Keratinocyte (primary cell): ENCODE results near the gene STK17A. TPM values are rescaled to one million over a fixed set of nuclear protein-coding genes. Genes with fewer than 3 reads are reported as not detected.

Experiments
- DNase-seq: peaks from one replicate; pipeline ENCODE4 v3.0.0-alpha.2; 2011; ENCODE audit warnings: low read depth, missing footprints, low spot score
- FAIRE-seq: peaks from 2 replicates; lab custom pipeline; 2011; peaks lifted over from hg19 to GRCh38; lab: Jason Lieb, UNC
- H2AFZ ChIP-seq: 2 replicates; pipeline ENCODE4 v1.6.0; 2012; ENCODE audit warnings: low read length, control low read depth, inconsistent platforms; ENCODE audit not compliant: control insufficient read depth
- H3K27ac ChIP-seq: 2 replicates; pipeline ENCODE4 v1.5.1; 2011; ENCODE audit warnings: low read length; ENCODE audit not compliant: control insufficient read depth, insufficient read depth
- H3K27me3 ChIP-seq: 3 replicates; pipeline ENCODE4 v1.6.0; 2011; ENCODE audit warnings: low read length; ENCODE audit not compliant: control insufficient read depth, insufficient read depth; ENCODE audit errors: extremely low read depth
- H3K36me3 ChIP-seq, 2 experiments: 2 replicates in 1 of 2; 3 replicates in 1 of 2; pipeline ENCODE4 v1.5.1; 2011; ENCODE audit warnings: low read length in 2 of 2, mild to moderate bottlenecking in 1 of 2; ENCODE audit not compliant: control insufficient read depth in 2 of 2, insufficient read depth in 2 of 2; ENCODE audit errors: extremely low read depth in 1 of 2
- H3K4me1 ChIP-seq: 3 replicates; pipeline ENCODE4 v1.5.1; 2011; ENCODE audit warnings: low read length; ENCODE audit not compliant: control insufficient read depth, insufficient read depth; ENCODE audit errors: extremely low read depth
- H3K4me2 ChIP-seq: 3 replicates; pipeline ENCODE4 v1.6.0; 2011; ENCODE audit warnings: low read depth, low read length; ENCODE audit not compliant: control insufficient read depth, insufficient read depth; ENCODE audit errors: extremely low read depth
- H3K4me3 ChIP-seq, 3 experiments: fragments of 200-600 bp in 1 of 3; sonication (generic) in 1 of 3; 2 replicates in 2 of 3; 3 replicates in 1 of 3; pipeline ENCODE4 v1.5.1; 2011 to 2016; ENCODE audit warnings: low read length in 3 of 3, mild to moderate bottlenecking in 3 of 3, control low read depth in 2 of 3, inconsistent platforms in 1 of 3, low read depth in 1 of 3, mixed read lengths in 1 of 3, mixed run types in 1 of 3, moderate library complexity in 1 of 3; ENCODE audit not compliant: control insufficient read depth in 2 of 3, insufficient read depth in 2 of 3; ENCODE audit errors: extremely low read depth in 1 of 3
- H3K79me2 ChIP-seq: 2 replicates; pipeline ENCODE4 v1.6.0; 2012; ENCODE audit warnings: low read length; ENCODE audit not compliant: control insufficient read depth, insufficient read depth
- H3K9ac ChIP-seq: 3 replicates; pipeline ENCODE4 v1.6.0; 2011; ENCODE audit warnings: low read length; ENCODE audit not compliant: control insufficient read depth, insufficient read depth; ENCODE audit errors: extremely low read depth
- H3K9me1 ChIP-seq: 3 replicates; pipeline ENCODE4 v1.6.0; 2011; ENCODE audit warnings: low read length; ENCODE audit not compliant: control insufficient read depth, insufficient read depth; ENCODE audit errors: extremely low read depth
- H3K9me3 ChIP-seq: 2 replicates; pipeline ENCODE4 v1.5.1; 2012; ENCODE audit warnings: low read depth, low read length; ENCODE audit not compliant: control insufficient read depth
- H4K20me1 ChIP-seq: 3 replicates; pipeline ENCODE4 v1.6.0; 2011; ENCODE audit warnings: low read length; ENCODE audit not compliant: control insufficient read depth, insufficient read depth; ENCODE audit errors: extremely low read depth
- CTCF ChIP-seq, 3 experiments: IDR thresholded peaks in 1 of 3; conservative IDR thresholded peaks in 1 of 3; optimal IDR thresholded peaks in 1 of 3; 2 replicates in 2 of 3; 3 replicates in 1 of 3; pipeline versions ENCODE3 to v1.5.1; 2011; ENCODE audit warnings: low read length in 3 of 3, mild to moderate bottlenecking in 3 of 3, moderate library complexity in 2 of 3, control low read depth in 1 of 3, inconsistent platforms in 1 of 3; ENCODE audit not compliant: insufficient read depth in 2 of 3; ENCODE audit errors: extremely low read depth in 1 of 3
- EZH2 ChIP-seq: IDR thresholded peaks from one replicate; pipeline ENCODE4 v1.6.1; 2012; ENCODE audit warnings: inconsistent platforms, mild to moderate bottlenecking, low read length, moderate library complexity
- dilution Hi-C: fragments of 300-500 bp; cut with MboI; formaldehyde crosslinking; loops from one replicate; pipeline ENCODE4 v1.7.0; 2020; ENCODE audit warnings: low sequenced_read_pairs; ENCODE audit not compliant: extremely low pct_ligation_motif_present
- polyA plus RNA-seq, 5 experiments: library from polyadenylated mRNA; depleted of rRNA in 3 of 5; stranded (reverse) in 3 of 5; stranded (forward) in 1 of 5; unstranded in 1 of 5; fragments of >200 nt; gene quantifications; 1 replicate in 1 of 5; 2 replicates in 3 of 5; 3 replicates in 1 of 5; pipeline versions ENCODE4 v1.2.1 to v1.2.3, GENCODE V29; 2011 to 2012; ENCODE audit warnings: missing spikeins in 2 of 5, low read depth in 1 of 5, low replicate concordance in 1 of 5

STK17A gene
- polyA plus RNA-seq, 1 donor (not counting 4 experiments of a cell fraction or from before 2014, with no cell fraction given): 81.3 TPM

- peak; percentile 43 for FAIRE-seq
- Histone ChIP-seq H3K9me1 (no peaks in the 10 kb centered on the region), H3K9ac (no peak overlapping the region), H3K9me3 (no peaks in the 10 kb centered on the region), H3K4me3 (no peak overlapping the region), H3K4me1 (peaks cover 15% of the 10 kb centered on the region), H2AFZ (no peak overlapping the region), H3K27me3 (no peaks in the 10 kb centered on the region), H4K20me1 (no peaks in the 10 kb centered on the region), H3K27ac (no peak overlapping the region), H3K4me2 (no peak overlapping the region), H3K36me3 (no peaks in the 10 kb centered on the region), H3K79me2 (no peaks in the 10 kb centered on the region)
- DNase-seq: no peak
- dilution Hi-C loops: no loop called here
- TF ChIP-seq CTCF (optimal IDR thresholded peaks at IDR 0.05 in 1 of 3, IDR thresholded peaks at IDR 0.05 in 1 of 3, conservative IDR thresholded peaks at IDR 0.05 in 1 of 3; ENCODE audit: extremely low read depth in 1 of 3, insufficient read depth in 2 of 3, low read length in 3 of 3): no peak
- no peak for TF ChIP-seq EZH2
Observed at GRCh38 chr7:43553999-43554398, 28.9 kb upstream of the STK17A start.

- no peaks in the 10 kb centered on the region for H3K79me2 ChIP-seq
- DNase-seq (no peak), FAIRE-seq (no peak)
- no peak overlapping the region for H3K27ac ChIP-seq
- H3K9me3 ChIP-seq: no peaks in the 10 kb centered on the region
- peaks cover 15% of the 10 kb centered on the region for H3K4me1 ChIP-seq
- no peaks in the 10 kb centered on the region for H3K9me1 ChIP-seq
- H3K4me2 ChIP-seq: no peak overlapping the region
- TF ChIP-seq CTCF (optimal IDR thresholded peaks at IDR 0.05 in 1 of 3, IDR thresholded peaks at IDR 0.05 in 1 of 3, conservative IDR thresholded peaks at IDR 0.05 in 1 of 3; ENCODE audit: extremely low read depth in 1 of 3, insufficient read depth in 2 of 3, low read length in 3 of 3) (no peak), EZH2 (no peak)
- no peaks in the 10 kb centered on the region for H3K36me3 ChIP-seq
- no peak overlapping the region for H3K9ac ChIP-seq
- H3K4me3 ChIP-seq: no peak overlapping the region
- H2AFZ ChIP-seq: no peak overlapping the region
- dilution Hi-C loops: no loop called here
- H3K27me3 ChIP-seq: no peaks in the 10 kb centered on the region
- H4K20me1 ChIP-seq: no peaks in the 10 kb centered on the region
Observed at GRCh38 chr7:43554423-43554822, 28.5 kb upstream of the STK17A start.
